C4-2B (cell line): Measurements from ENCODE around the gene EPS15.

Source experiments
- H3K27ac ChIP-seq: fragments of 450-650 bp; 2 replicates; pipeline ENCODE4 v1.5.1; 2017
- CTCF ChIP-seq: fragments of 450-650 bp; conservative IDR thresholded peaks from 2 replicates; pipeline ENCODE4 v1.5.1; 2017; ENCODE audit warnings: mild to moderate bottlenecking
- ZFX ChIP-seq: fragments of 450-650 bp; IDR thresholded peaks from 2 replicates; pipeline ENCODE4 v1.6.1; 2017

The EPS15 gene

DNA sequence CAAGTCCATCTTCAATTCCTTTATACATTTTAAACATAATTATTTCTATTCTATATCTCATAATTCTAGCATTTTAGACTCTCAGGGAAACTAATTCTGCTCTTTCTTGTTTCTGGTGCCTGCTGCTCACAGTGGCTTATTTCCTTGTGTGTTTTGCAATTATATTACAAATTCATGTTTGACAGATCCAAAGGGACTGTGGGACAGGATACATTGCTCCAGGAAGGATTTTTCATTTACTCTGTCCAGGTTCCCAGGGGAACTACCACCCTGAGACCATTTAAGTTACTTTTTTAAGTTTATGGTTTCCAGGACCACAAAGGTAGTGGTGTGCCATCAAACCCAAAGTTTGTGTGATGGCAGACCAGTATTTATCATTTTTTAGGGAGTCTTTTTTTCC, 195.3 kb downstream of the EPS15 start:
- TF ChIP-seq ZFX (no peak), CTCF (no peak)
- H3K27ac ChIP-seq: no peak overlapping the region

- TF ChIP-seq CTCF (no peak), ZFX (no peak)
- H3K27ac ChIP-seq: no peak overlapping the region
These were observed 196.5 kb downstream of the EPS15 start for GRCh38 chr1:51322417-51323101.

DNA sequence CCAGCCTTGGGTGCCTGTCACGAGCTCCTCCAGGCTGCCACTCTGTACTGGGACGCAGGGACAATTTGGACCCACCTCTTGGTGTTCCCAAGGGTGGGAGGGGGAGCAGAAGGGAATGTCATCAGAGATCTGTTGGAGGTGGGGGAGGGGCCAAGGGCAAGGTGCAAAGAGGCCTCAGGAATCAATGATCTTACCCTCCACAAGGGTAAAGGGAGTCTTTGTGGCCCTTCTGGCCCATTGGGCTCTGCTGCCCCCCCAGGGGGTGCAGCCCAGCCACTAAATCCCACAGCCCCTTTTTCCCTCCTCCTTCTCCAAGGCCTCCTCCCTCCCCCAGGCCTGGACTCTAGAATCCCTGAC, 197.2 kb downstream of the EPS15 start:
- no peak for TF ChIP-seq CTCF
- no peak for TF ChIP-seq ZFX
- H3K27ac ChIP-seq: no peak overlapping the region

DNA sequence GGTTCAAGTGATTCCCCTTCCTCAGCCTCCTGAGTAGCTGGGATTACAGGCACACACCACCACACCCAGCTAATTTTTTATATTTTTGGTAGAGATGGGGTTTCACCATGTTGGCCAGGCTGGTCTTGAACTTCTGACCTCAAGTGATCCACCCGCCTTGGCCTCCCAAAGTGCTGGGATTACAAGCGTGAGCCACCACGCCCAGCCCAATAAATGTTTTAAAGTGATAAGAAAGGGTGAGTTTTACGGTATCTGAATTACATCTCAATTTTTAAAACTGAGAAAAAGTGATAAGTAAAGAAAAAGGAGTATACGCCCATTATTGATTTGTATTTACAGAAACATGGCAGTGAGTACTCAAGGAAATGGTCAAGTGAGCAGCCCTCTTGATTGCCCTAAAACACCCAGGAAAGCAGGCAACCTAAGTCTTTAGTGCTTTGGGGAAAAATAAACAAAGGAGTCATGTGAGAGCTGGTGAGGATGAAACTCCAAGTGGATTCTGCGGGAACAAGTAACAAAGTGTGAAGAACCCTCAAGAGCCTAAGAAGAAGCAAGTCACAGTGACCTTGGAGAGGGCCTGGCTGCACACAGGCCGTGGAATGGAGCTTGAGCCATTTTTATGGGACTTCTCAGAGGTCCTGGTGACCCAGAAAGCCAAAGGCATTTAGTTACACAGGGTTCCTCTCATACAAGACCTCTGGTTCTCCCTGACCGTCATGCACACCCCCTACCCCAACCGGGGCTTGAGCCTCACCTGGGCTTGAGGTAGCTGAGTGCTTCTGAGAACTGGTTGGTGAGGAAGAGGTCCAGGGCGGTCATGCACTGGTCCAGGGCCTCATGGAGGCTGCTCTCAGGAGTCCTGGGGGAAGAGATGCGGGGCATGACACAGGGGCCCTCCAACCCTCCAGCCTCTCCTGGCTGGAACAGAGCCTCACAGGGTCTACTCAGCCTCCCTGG, 197.8 kb downstream of the EPS15 start:
- TF ChIP-seq CTCF (no peak), ZFX (no peak)

DNA sequence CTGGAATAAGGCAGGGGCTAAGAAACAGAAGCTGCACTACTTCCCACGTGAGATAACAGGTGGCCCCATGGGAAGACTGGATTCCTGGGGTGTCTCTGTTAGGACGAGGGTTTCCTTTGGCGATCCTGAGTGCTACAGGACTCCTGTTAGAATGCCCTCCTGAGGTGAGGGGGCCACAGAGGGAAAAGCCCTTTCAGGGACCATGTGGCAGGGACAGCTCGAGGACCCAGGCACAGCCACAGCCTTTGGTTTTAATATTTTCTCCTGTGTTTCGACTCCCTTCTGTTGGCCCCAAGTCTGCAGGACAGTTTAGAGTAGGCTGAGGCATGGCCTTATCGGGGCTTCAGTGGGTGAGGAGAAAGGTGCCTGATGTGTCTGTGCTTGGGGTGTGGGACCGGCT, 201.3 kb downstream of the EPS15 start:
- H3K27ac ChIP-seq: no peak overlapping the region
- TF ChIP-seq ZFX (no peak), CTCF (no peak)

More for the DNA sequence above, 197.8 kb downstream of the EPS15 start:
- H3K27ac ChIP-seq: no peak overlapping the region

DNA sequence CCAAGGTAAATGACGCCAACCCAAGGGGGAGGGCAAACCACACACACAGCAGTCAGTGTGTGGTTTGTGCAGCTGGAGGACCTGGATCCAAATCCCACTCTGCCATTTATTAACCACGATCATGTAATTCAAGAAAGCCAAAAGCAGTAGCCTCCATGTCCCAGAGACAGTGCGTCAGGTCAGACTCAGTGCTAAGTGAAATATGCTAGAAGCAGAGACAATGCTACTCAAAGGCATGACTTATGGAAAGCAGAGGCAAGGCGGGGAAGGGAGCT, 202.3 kb downstream of the EPS15 start:
- no peak overlapping the region for H3K27ac ChIP-seq
- no peak for TF ChIP-seq CTCF
- TF ChIP-seq ZFX: no peak

- H3K27ac ChIP-seq: no peak overlapping the region
- TF ChIP-seq ZFX (no peak), CTCF (no peak)
These were observed 202.8 kb downstream of the EPS15 start for GRCh38 chr1:51316113-51316845.
